NCI-H2081 treated with DMSO at 0.1 percent for 48 hours (cell line): ENCODE data around the gene PPARD.

Source experiments
- DNase-seq: peaks from one replicate; lab custom pipeline; 2025; lab: John Stamatoyannopoulos, UW

PPARD gene

GRCh38 chr6:35354361-35355135 lies 12.2 kb downstream of the PPARD start:
- no peak for DNase-seq

DNA sequence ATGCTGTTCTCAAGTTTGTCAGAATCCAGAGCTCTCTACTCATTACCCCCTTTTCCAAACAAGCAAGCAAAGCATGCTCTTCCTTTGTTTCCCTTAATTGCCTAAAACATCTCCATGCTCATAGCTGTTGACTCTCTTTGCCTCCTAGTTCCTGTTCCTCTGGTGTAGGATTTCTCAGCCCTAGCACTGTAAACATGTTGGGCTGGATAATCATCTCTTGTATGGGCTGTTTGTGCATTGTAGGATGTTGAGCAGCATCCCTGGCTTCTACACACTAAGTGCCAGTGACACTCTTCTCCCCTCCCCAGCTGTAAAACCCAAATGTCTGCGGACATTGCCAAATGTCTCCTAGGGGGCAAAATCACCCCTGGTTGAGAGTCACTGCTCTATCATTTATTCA lies 14.0 kb downstream of the PPARD start:
- no peak for DNase-seq

- DNase-seq = no peak
Measured at GRCh38 chr6:35357677-35358076, 15.3 kb downstream of the PPARD start.

- no peak for DNase-seq
Measured at GRCh38 chr6:35358086-35358485, 15.7 kb downstream of the PPARD start.

DNA sequence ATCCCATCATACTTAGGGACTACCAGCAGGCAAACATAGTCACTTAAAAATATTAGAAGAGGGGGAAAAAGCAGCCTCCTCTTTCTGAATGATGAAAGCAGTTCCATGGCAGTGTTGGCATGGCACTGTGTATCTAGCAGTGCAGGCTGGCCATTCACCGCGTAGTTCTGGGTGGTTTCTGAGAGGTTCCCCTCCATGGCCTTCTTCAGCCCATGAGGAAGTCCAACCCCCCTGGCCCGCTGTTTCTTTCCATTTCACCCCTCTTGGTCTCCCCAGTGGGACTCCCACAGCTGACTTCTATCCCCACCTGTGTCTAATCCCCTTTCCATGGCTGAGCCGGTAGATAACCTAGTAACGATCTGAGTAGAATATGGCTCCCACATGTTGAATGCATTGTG lies 17.0 kb downstream of the PPARD start:
- no peak for DNase-seq

DNA sequence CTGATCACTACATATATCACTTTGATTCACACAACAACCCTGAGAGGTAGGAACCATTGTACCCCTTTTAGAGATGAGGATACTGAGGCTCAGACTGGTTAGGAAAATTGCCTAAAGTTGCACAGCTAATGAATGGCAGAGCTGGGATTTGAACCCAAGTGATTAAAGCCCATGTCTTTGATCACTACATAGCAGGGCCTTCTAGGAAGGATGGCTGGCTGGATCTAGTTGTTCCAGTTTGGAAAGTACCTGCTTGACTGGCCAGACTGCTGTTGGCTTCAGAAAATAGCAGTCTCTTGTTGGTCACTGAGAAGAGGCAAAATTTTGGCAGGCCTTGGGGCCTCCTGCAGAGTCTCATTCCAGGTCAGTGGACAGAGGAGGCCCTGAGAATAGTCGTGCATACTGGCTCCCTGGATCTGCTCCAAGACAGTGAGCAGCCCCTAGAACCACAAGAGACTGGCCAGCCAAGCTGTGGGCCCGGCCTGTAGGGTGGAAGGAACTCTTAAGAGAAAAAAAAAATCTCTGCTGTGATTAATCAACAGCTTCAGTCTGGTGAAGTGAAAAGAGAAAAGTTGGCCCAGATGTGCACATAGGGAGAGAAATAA lies 17.5 kb downstream of the PPARD start:
- DNase-seq = no peak

GRCh38 chr6:35360349-35361138 lies 18.2 kb downstream of the PPARD start:
- DNase-seq = no peak

DNA sequence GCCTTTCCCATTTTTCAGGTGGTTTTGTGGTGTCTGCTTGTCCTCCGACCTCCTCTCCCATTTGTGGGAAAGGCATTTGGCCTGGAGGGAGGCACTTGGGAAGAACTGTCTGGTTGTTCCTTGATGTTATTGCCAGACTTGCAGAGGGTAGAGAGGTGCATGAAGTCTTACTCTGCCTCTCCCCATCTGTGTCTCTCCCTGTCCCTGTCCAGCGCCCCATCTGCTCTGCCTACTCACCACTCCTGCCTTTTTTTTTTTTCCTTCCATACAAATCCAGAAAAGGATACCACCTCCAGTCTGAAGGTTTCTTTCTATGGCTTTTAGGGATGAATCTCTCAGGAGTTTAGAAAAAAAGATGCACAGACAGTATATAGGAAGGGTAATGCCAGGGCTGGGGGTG lies 19.8 kb downstream of the PPARD start:
- DNase-seq = no peak

DNA sequence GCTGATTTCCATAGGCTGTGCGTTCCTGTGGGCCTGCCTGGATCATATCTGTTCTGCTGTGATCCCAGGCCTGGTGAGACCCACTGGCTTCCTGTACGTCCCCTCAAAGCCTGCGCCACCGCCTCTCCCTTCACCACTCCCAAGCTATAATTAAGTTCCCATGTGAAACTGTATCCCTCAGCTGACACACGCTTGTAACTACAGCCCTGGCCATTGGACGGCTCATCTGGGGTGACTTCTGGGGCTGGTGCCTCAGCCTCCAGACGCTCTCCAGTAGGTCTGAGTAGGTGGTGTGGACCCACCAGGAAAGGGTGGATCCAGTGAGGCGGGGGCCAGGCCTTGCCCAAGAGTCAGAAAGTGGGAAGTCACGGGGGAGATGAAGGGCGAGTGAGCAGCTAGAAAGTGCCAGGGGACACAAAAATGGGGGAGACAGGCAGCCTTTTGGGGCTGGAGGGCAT lies 21.0 kb downstream of the PPARD start:
- no peak for DNase-seq

DNA sequence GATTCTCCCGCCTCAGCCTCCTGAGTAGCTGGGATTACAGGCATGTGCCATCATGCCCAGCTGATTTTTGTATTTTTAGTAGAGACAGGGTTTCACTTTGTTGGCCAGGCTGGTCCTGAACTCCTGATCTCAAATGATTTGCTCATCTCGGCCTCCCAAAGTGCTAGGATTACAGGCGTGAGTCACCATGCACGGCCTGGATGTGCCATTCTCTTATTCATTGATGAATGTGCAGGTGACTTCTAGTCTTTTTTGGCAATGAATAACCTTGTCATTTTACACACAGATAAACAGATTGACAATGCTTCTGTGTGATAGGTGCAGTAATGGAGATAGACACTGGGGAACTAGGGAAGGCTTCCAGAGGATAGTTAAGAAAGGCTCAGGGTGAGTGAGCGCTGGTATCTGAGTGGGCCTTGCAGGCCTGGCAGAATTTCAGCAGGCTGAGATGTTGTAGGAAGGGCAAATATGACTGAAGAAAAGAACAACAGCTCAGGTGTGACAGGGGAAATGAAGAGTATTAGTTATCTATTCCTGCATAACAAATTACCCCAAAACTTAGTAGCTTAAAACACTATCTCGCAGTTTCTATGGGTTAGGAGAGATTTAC lies 23.3 kb downstream of the PPARD start:
- DNase-seq = no peak

DNA sequence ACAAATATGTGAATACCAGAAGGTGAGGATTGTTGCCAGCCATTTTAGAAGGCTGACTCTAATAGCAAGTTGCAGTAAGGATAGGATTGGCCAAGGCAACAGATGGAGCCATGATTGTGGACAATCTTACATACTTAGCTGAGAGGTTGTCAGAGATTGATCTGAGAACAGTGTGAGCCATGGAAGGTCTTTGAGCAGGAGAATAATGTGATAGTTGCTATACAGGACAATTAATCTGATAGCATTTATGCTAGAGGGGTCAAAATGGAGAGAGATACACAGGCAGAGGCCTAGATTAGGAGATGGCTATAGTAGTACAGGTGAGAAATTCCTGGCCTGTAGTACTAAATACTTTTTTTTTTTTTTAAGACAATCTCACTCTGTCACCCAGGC lies 23.8 kb downstream of the PPARD start:
- DNase-seq = no peak

GRCh38 chr6:35367646-35368037 lies 25.3 kb downstream of the PPARD start:
- no peak for DNase-seq

DNA sequence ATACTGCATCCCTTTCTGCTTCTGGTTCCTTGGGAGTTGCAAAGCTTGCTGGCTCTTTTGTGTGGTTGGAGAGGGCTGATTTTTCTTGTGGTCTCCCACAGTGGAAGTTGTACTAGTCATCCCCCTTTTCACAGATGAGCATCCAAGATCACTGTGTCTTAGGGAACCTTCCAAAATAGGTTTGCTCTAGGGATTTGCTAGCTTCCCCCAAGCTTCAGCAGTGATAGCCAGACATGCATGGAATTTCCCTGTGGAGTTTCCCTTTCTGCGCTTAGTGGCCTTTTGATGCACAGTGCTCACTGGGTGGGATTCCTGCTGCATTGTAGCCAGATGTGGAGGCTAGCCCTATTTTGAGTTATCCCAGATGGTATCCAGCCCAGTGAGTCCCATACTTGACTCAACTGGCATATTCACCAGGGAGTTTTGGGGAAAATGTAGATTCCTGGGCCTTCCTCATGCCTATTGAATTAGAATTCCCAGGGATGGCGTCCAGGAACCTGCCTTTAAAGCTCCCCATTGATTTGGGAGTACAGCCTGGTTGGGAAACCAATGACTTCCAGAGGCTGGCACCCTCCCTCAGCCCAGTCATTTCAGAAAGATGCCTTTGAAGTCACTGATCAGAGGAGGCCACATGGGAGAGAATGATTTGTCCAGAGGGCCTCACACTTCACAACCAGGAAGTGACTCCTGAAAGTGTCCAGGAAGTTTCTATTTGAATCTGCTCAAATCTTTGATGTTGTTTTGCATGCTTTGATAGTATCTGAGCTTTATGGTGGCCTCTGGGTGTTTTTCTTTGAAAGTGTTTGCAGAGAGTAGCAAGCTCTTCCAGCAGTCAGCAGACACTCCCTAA lies 25.9 kb downstream of the PPARD start:
- DNase-seq = no peak

DNA sequence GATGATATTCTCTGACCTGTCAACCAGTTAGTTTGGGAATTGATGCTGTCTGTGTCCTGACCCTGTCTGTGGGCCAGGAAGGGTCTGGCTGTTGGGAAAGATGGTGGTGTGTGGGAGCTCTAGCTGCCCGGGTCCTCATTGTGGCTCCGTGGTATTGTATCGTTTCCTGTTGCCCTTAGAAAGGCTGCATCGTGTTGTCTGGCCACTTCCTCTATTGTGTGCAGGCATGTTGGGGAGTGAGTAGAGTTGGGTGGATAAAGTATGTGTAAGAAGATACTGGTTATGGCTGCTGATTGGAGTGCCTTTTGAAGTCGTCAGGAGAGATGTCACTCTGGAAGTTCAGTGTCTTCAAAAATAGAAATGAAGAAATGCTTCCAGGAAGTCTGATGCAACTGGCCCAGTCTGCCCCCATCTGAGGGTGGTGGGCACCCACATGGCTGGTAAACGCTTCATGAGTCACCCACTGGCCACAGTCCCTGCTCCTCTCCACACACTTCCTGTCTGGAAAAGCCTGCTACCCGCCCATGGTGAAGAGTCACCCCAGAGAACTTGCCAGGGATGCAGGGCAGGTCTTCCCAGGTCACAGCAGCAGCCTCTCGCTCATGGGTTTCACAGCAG lies 27.9 kb downstream of the PPARD start:
- DNase-seq = no peak

- no peak for DNase-seq
Measured at GRCh38 chr6:35370785-35371493, 28.6 kb downstream of the PPARD start.

GRCh38 chr6:35371494-35372262 lies 29.3 kb downstream of the PPARD start:
- no peak for DNase-seq

GRCh38 chr6:35372633-35373032 lies 30.3 kb downstream of the PPARD start:
- DNase-seq = no peak

DNA sequence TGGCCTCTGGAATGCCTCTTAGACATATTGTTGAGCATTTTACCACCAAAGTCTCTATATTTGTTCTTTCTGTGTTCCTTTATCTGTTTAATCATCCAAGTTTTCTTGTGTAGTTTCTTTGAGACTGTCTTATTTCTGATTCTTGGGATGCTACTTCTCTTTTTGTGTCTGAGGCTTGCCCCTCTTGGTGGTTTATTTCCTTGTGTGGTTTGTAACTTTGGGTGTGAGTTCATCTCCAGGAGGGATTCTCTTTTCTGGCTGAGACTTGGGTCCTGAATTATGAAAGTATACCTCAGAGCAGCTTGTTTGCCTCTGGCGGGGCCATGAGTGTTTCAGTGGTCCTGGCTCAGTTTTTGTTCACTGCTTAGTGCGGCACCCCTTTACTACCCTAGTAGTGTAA lies 33.9 kb downstream of the PPARD start:
- no peak for DNase-seq

- DNase-seq = no peak
Measured at GRCh38 chr6:35377002-35377401, 34.6 kb downstream of the PPARD start.

GRCh38 chr6:35378261-35378660 lies 35.9 kb downstream of the PPARD start:
- no peak for DNase-seq
